A549 (cell line): ENCODE measurements around the gene KRTAP10-8.
"Not testable (repeated sequence)": the region's sequence is repeated elsewhere in the genome, so short reads cannot be mapped to it uniquely, and the experiment has no call there.

ENCODE experiments used
- BCL3 ChIP-seq: fragments of >200 bp; sonication (Bioruptor Twin); formaldehyde crosslinking; IDR thresholded peaks from 3 replicates; pipeline ENCODE4 v1.6.1; 2016
- CTCF ChIP-seq: fragments of >200 bp; sonication (Bioruptor Twin); formaldehyde crosslinking; IDR thresholded peaks from 3 replicates; pipeline ENCODE4 v1.5.1; 2016
- EP300 ChIP-seq, 2 experiments: fragments of >200 bp; sonication (Bioruptor Twin); formaldehyde crosslinking; IDR thresholded peaks; 2 replicates in 1 of 2; 3 replicates in 1 of 2; pipeline ENCODE4 v1.6.1; 2016 to 2017
- MAFK ChIP-seq: fragments of 450-650 bp; IDR thresholded peaks from 2 replicates; pipeline ENCODE4 v1.6.1; 2014; ENCODE audit not compliant: partially characterized antibody
- POLR2A ChIP-seq: IDR thresholded peaks from 2 replicates; pipeline ENCODE4 v1.6.1; 2012; ENCODE audit warnings: mild to moderate bottlenecking, low read length
- USF2 ChIP-seq: fragments of 450-650 bp; IDR thresholded peaks from 2 replicates; pipeline ENCODE4 v1.6.1; 2014; ENCODE audit warnings: antibody characterized with exemption
- ZFP36 ChIP-seq: fragments of 450-650 bp; IDR thresholded peaks from 2 replicates; pipeline ENCODE4 v1.6.1; 2014; ENCODE audit warnings: borderline replicate concordance; ENCODE audit not compliant: partially characterized antibody

DNA sequence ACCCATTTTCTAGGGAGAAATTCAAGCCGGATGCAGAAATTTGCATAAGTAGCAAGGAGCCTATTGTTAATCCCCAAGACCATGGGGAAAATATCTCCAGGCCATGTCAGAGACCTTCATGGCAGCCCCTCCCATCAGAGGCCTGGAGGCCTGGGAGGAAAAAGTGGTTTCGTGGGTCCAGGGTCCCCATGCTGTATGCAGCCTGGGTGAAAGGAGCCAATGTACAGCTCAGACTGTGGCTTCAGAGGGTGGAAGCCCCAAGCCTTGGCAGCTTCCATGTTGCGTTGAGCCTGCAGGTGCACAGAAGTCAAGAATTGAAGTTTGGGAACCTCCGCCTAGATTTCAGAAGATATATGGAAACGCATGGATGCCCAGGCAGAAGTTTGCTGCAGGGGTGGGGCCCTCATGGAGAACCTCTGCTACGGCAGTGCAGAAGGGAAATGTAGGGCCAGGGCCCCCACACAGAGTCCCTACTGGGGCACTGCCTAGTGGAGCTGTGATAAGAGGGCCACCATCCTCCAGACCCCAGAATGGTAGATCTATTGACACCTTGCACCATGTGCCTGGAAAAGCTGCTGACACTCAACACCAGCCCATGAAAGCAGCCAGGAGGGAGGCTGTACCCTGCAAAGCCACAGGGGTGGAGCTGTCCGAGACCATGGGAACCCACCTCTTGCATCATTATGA lies 1.6 kb upstream of the KRTAP10-8 start:
- not testable (repeated sequence) for TF ChIP-seq CTCF; POLR2A; MAFK; EP300 (IDR thresholded peaks at IDR 0.05); BCL3; USF2; ZFP36
